ENCODE results near the gene DBNDD1.
"Not testable (repeated sequence)": the region's sequence is repeated elsewhere in the genome, so short reads cannot be mapped to it uniquely, and the experiment has no call there.

Gene DBNDD1

DNA sequence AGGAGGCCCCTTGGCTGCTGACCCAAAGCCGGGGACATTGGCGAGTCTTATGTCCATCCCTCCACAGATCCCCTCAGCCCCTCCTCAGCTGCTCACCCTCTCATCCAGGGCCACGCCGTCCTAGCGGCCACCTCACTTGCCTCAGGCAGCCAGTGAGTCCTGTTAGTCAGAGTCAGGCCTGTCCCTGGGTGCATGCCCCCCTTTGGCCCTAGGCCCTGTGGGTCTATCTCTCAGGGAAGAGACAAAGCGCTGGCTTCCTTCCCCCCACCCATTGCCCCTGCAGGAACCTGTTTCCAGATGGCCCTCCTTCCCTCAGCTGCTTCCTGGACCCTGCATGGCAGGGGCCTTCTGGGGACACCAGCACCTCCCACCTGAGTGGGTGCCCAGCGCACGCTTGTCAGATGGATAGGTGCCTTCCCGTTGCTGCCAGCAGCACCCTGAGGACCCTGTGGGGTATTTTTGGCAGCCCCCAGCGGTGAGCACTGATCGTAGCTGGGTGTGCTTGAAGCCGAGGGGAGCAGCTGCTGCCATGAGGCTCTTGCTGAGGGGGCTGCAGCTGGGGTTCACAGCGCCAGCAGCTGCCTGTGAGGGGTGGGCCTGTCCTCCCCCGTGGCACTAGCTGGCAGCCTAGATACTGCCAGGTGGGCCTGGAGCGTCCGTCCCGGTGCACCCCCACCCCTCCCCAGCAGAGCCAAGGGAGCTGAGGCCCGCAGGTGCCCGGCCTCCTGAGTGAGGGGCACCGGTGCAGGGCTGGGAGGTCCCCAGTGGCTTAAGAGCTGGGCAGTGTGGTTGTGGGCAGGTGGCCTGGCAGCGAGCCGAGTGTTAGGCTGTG lies 8.4 kb downstream of the DBNDD1 start:
- no peak for DNase-seq

DNA sequence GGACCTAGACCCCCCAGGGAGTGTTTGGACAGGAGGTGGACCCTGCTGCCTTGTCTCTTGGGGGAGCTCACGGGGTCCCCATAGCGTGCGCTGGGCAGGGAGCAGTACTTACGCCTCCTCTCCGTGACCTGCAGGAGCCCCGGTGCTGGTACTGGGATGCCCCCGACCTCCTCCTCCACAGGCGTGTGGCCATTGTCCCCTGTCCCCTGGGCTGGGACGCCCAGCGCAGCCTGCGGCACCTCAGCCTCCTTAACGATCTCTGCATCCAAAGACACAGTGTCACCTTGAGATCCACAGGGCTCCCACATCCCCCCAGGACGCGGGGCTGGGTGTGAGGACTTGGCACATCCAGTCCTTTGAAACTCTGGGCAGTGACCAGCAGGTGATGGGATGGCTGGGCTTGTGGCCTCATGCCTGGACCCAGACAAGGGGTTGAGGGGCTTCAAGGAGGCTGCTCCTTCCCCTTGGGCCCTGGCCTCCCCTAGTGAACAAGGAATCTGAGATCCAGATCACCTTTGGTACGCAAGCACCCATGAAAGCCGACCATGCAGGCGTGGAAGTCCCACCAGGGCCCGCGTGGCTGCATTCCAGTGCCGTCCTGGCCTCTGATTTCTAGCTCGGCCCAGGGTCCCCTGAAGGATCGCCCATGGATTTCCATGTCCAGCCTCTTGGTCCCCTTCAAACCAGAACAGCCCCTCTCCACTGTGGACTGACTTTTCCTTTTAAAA lies 9.9 kb downstream of the DBNDD1 start:
- no peak for DNase-seq

DNA sequence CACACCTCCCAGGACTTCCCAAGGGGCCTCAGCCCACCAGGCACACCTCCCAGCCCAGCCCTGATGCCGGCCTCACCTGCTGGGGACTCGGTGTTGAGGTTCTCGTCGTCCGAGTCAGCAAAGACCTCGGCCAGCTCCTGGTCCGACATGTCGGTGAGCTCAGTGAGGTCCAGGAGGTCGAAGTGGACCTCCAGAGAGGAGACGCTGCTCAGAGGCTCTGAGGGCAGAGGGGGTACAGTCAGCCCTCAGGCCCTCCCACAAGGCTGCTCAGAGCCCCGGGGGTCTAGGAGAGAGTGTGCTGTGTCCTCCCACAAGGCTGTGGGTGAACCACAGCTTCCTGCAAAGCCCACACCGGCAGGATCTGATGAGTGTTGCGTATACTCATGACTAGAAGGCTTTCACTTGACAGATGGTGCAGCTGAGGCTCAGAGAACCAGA lies 10.5 kb downstream of the DBNDD1 start:
- no peak for DNase-seq

DNA sequence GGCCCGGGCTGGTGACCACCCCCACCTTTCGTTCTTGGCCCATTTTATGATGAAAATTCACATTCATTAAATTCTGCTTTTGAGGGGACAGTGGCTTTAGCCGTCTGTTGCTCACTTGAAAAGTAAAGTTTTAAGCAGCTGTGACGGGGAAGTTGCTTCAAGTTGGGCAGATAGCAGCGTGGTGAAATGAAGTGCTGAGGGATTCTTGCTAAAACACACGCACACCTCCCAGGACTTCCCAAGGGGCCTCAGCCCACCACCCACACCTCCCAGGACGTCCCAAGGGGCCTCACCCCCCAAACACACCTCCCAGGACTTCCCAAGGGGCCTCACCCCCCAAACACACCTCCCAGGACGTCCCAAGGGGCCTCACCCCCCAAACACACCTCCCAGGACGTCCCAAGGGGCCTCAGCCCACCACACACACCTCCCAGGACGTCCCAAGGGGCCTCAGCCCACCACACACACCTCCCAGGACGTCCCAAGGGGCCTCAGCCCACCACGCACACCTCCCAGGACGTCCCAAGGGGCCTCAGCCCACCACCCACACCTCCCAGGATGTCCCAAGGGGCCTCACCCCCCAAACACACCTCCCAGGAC lies 11.5 kb downstream of the DBNDD1 start:
- not testable (repeated sequence) for DNase-seq

DNA sequence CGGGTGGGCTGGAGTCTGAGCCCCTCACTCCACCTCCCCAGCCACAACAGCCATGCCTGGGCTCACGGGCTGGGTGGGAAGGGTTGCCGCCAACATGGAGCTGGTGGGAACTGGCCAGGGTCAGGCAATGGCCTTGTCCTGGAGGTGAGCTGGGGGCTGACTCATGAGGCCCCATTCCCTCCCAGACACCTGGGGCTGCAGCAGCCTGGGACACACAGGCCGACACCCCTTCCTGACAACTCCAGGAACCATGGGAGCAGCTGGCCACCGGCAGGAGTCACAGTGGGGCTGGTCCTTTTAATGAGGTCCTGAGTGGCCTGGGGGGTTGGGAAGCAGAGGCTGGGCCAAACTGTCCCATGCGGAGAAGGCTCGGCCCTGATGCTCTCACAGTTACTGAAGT lies 12.2 kb downstream of the DBNDD1 start:
- DNase-seq = no peak

DNA sequence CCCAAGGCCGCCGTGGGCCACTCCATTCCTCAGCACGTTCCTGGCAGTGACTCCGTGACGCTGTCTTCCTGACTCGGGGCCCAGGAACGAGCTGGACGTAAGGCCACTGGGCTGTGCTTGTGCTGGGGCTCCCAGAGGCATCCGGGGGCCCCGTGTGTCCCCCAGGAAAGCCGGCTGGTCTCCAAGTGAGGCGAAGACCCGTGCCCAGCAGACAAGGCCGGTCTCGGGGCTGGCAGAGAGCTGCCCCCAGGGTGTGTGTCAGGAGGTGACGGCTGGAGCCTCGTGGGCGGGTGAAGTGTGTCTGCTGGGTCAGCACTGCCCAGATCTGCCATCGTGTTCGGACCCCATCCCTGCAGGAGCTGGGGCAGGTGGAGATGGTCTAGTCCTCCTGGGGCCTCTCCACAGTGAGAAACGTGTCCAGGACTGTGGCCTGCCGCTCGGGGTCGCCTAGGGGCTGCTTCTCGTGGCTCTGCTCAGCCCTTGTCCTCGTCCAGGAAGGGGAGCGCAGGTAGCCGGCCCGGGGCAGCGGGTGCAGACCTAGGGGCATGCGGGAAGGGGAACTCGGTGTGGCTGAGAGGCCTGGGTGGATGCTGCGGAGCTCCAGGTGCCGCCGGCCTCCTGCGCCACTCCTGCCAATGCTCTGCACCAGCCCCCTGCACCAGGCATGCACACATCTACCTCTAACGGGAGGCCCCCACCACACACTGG lies 13.1 kb downstream of the DBNDD1 start:
- no peak for DNase-seq

DNA sequence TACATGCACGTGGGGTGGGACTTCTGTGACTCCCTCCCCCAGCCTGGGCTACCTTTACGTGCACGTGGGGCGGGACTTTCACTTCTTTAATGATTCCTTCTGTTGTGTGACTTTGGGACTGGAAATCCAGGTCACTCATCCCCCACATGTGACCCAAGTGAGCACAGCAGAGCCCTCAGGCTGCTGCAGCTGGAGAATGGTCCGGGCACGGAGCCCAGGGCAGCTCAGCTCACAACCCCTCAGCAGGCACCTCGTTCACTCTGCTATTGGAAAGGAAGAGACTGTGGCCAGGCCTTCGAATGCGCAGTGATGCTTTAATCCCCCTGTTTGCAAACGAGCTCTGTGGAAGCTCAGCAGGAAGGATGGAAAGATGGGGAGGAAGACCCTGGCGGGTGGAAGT lies 14.7 kb downstream of the DBNDD1 start:
- DNase-seq = no peak

DNA sequence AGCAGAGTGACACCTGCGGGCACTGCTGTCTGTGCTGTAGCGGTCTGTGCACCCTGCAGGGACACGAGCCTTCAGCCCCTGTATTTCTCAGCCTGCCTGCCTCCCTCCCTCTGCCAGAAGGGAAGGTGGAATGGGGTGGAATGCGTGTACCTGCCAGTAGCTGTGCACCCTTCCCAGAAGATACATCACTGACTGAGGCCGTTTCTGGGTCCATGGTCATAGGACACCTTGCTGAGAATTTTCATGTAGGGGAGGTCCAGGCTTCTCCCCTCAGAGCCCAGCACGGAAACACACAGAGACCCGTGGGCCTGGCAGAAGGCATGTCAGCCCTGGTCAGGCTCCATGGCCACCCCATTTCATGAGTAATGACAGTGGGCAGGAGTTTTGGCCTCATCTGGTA lies 16.5 kb downstream of the DBNDD1 start:
- DNase-seq = no peak

DNA sequence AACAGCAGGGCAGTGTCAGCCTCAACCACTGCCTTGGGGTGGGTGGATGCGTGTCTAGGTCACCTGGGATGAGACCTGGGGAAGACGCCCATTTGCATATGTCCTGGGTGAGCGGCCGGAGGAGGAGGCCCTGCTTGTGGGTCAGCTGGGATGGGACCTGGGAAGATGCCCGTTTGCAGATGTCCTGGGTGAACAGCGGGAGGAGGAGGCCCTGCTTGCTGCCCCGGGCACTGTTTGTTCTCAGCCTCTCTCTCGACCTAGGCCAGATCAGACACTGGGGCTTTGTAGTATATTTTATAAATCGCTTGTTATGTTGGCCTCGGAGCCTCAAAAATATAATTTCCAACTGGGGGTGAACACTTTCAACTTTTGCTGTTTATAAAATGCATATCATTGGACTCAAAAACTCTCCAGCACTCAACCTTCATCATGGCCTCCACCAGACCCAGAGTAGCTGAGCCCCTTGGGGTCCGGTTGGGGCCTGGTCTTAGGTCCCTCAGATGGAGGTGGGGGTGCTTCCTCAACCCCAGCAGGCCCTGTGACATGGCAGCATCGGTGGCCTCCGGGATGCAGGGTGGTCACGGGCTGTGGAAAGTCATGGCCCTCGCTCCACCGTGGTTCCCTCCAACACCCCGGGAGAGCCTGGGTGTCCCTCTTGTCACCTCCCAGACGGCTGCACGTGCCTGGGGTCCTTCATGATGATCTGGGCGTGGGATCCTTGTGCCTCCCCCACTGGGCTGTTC lies 17.3 kb downstream of the DBNDD1 start:
- no peak for DNase-seq

DNA sequence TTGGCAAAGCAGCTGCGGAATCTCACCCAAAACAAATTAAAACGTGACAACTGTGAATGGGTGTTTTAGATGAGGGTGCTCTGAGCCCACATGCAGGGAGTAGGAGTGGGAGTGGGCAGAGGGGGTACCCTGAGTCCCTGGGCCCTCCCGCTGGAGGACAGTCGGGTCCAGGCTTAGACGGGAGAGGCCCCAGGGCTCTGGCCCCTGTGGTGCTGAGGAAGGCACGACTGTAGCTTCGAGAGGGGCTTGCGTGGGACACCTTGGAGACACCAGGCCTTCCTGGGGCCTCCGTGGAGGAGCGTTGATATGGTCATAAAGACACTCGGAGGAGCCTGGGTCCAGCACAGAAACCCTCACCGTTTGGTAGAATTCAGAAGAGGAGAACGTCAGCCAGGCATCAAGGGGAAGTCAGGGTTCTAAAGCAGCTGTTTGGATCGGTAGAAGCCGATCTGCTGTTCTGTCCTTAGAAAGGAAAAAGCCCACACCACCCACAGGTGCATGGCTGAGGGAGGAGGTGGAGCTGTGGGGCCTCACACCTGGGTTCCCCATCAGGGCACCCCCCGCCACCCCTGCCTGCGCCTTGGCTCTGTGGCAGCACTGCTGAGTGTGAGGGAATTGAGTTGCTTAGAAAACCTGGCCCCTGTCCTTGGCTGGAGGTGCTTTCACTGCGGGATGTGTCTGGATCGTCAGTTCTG lies 18.4 kb downstream of the DBNDD1 start:
- no peak for DNase-seq

DNA sequence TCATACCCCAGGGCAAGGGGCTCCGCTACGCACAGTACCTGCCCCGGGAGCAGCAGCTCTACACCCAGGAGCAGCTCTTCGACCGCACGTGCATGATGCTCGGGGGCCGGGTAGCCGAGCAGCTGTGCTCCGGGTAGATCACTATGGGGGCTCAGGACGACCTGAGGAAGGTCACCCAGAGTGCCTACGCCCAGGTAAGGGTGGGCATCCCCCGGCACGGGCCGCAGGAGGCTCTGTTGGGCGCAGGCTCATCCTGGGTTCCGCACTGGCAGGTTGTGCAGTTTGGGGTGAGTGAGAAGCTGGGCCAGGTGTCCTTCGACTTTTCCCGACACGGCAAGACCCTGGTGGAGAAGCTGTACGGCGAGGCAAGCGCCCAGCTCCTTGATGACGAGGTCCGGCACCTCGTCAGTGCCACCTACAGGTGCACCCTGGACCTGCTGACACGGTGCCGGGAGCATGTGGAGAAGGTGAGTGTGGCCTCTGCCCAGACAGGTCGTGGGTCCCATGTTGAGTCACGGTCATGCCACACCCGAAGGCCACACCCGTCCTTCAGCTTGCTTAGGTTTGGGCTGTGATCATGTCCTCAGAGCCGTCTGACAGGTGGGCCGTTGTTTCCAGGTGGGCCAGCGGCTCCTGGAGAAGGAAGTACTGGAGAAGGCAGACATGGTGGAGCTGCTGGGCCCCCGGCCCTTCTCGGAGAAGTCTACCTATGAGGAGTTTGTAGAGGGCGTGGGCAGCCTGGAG lies 19.3 kb downstream of the DBNDD1 start:
- no peak for DNase-seq

DNA sequence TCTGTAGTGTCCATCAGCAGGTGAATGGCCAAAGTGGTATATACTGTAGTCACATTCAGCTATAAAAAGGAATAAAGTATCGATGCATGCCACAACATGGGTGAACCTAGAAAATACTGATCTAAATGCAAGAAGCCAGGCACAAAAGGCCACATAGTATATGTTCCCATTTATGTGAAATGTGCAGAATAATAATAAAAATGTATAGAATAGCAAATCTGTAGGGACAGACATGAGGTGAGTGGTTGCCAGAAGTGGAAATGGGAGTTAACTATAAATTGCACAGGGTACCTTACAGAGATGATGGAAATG lies 23.1 kb downstream of the DBNDD1 start:
- no peak for DNase-seq

DNA sequence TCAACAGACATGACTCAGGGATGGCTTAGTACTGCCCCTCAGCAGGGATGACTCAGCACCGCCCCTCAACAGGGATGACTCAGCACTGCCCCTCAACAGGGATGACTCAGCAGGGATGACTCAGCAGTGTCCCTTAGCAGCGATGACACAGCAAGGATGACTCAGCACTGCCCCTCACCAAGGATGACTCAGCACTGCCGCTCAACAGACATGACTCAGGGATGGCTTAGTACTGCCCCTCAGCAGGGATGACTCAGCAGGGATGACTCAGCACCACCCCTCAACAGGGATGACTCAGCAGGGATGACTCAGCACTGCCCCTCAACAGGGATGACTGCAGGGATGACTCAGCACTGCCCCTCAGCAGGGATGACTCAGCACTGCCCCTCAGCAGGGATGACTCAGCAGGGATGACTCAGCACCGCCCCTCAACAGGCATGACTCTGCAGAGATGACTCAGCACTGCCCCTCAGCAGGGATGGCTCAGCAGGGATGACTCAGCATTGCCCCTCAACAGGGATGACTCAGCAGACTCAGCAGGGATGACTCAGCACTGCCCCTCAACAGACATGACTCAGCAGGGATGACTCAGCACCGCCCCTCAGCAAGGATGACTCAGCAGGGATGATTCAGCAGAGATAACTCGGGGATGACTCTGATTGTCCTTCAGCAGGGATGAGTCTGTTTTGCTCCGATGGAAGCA lies 23.6 kb downstream of the DBNDD1 start:
- not testable (repeated sequence) for DNase-seq

DNA sequence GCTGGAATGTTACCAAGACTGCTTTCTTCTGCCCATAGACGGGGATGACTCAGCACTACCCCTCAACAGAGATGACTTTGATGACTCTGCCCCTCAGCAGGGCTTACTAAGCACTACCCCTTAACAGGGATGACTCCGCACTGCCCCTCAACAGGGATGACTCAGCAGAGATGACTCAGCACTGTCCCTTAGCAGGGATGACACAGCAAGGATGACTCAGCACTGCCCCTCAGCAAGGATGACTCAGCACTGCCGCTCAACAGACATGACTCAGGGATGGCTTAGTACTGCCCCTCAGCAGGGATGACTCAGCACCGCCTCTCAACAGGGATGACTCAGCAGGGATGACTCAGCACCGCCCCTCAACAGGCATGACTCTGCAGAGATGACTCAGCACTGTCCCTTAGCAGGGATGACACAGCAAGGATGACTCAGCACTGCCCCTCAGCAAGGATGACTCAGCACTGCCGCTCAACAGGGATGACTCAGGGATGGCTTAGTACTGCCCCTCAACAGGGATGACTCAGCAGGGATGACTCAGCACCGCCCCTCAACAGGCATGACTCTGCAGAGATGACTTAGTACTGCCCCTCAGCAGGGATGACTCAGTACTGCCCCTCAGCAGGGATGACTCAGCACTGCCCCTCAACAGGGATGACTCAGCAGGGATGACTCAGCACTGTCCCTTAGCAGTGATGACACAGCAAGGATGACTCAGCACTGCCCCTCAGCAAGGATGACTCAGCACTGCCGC lies 24.4 kb downstream of the DBNDD1 start:
- peak; percentile 71 for DNase-seq

DNA sequence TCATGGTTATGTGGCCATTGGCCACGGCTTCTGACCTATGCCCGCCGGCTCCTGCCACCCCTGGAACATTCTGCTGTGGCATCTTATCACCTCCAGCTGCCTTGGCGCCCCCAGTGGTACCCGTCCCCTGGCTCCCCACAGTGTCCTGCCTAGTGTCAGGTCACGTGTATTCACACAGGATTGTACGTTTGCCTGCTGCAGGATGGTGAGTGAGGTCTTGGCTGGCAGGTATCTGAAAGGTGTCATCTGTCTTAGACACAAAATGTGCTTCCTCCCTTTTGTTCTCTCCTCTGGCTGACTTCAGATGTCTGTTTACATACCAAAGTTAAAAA lies 24.9 kb downstream of the DBNDD1 start:
- DNase-seq = no peak

DNA sequence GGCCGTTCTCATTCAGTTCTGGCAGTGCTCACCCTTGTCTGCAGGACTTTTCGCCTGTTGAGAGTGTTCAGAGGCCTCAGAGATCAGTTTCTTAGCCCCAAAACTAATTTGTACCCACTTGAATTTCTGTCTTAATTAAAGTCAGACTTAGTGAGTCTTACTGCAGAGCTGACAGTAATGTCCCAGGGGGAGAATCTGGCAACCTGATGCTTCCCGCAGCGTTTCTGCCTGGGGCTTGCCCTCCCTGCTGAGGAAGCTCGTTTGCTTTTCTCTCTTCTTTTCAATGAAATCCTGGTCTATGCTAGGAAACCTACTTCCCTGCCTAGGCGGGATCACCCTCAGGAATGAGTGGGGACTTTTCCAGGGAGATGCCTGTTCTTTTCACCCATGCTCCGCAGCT lies 25.3 kb downstream of the DBNDD1 start:
- DNase-seq = no peak

DNA sequence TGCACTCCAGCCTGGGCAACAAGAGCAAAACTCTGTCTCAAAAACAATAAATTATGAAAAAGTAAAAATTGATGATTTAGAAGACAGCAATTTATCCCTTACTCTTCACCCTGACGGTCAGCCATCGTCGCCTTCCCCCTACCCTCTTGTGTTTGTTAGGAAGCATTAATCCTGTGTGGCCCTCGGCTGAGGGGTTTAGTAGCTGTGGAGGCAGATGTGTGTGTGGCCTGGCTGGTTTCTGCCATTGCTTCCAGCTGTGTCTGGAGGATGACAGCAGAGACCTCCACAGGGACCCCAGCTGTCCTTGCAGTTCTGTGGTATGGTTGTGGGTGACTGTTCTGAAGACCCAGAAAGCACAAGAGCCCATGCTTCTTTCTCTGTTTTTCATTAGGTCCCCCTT lies 25.9 kb downstream of the DBNDD1 start:
- DNase-seq = no peak

DNA sequence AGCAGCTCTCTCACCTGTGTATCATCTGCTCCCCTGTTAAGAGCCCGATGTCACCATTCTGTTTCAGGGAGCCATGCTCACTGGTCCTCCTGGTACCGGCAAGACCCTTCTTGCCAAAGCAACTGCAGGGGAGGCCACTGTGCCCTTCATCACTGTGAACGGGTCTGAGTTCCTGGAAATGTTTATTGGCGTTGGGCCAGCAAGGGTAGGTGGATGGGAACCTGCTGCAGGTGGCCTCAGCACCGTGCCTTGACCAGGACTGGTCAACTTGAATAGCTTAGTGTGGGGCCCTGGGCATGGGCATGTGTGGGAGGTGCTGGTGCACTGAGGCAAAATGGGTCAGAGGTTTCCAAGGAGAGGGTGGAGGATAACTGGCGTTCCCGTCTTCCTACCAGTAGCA lies 28.5 kb downstream of the DBNDD1 start:
- DNase-seq = no peak

DNA sequence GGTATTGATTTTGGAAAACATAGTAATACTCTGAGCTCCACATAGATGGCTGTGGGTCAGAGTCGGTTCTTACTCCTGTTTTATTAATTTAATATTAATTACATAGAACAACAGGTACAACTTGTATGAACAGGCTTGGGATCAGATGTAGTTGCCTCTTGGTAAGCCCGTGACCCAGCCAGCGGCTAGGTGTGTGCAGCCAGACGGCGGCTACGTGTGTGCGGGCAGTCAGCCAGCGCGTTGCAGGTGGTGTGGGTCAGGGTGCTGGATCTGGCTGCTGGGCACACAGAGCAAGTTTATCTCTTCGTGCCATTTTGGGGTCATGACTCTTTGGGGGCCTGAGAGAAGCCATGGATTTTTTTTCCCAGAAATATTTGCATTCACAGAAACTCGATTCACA lies 30.3 kb downstream of the DBNDD1 start:
- DNase-seq = no peak

DNA sequence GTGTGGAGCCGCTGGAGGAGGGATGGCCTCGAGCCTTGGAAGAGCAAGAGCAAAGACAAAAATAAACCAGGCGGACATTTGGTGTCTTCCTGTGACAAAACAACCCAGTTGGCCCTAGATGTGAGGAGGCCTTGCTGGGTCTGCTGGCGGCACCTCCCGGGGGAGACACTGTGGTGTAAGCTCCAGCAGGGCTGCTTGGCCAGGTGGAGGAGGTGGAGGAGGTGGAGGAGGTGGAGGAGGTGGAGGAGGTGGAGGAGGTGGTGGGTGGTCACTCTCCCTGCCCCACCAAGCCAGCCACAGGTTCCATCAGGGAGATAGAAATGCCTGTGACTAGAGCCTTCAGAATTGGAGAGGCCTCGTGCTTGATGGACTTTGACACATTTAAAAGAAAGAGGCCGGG lies 32.1 kb downstream of the DBNDD1 start:
- DNase-seq = no peak

All from NCI-H1436 treated with DMSO at 0.1 percent for 48 hours (cell line).